Testis (tissue), 2 donors: Measurements from ENCODE around the gene NCK2.

Source experiments
- POLR2A ChIP-seq: fragments of 450-650 bp; IDR thresholded peaks from one replicate; pipeline ENCODE4 v1.6.1; 2017; ENCODE audit warnings: antibody characterized with exemption, mild to moderate bottlenecking, moderate library complexity
- TF ChIP-seq, protein P1 (sequence below), 3 experiments: fragments of 450-650 bp in 2 of 3; fragments of 200-600 bp in 1 of 3; sonication (generic) in 1 of 3; IDR thresholded peaks; one replicate each; pipeline ENCODE4 v1.5.1; 2016 to 2019; ENCODE audit warnings: antibody characterized with exemption in 3 of 3, mild to moderate bottlenecking in 2 of 3, moderate library complexity in 1 of 3

DNA sequence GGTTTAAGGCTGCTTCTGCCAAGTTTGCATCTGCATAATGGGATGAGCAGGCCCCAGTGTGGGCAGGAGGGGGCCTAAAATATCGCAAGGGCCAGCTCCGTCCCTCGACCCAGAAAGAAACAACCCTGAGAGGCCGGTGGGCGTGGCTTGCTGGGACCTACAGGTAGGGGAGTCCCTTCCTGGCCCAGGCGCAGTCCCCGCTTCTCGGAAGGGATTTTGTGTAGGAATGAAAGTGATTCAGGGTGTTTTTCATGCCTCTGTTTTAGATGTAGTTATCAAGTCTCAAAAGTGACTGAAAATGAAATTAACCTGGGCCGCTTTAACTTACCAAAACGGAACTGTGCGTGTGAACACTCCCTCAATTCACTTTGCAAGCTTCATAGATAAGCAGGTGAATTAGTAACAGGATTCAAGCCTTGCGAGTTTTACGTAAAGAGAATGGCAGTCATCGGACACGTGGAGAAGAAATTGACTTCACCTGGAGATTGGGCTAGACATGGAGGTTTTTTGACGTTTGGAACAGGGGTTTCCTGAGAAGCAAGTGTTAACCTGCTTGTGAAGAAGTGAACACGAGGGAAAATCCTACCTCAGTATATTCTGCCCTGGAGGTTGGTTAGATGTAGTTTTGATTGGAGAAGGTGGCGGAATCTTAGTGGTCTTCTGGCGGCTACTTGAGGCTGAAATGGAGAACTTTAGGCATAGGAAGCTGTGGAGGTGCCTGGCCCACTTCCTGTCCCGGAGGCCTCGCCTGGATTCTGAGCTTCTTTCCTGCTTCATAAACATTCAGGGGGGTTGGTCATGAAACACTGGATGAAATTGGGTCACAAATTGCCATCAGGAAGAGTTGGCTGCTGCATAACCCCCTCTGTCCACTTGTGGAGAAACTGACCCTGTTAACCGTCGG is 1.7 kb downstream of the NCK2 start:
- TF ChIP-seq, protein P1, sequence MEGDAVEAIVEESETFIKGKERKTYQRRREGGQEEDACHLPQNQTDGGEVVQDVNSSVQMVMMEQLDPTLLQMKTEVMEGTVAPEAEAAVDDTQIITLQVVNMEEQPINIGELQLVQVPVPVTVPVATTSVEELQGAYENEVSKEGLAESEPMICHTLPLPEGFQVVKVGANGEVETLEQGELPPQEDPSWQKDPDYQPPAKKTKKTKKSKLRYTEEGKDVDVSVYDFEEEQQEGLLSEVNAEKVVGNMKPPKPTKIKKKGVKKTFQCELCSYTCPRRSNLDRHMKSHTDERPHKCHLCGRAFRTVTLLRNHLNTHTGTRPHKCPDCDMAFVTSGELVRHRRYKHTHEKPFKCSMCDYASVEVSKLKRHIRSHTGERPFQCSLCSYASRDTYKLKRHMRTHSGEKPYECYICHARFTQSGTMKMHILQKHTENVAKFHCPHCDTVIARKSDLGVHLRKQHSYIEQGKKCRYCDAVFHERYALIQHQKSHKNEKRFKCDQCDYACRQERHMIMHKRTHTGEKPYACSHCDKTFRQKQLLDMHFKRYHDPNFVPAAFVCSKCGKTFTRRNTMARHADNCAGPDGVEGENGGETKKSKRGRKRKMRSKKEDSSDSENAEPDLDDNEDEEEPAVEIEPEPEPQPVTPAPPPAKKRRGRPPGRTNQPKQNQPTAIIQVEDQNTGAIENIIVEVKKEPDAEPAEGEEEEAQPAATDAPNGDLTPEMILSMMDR (IDR thresholded peaks at IDR 0.05): no peak
- TF ChIP-seq POLR2A: no peak
